ENCODE measurements around the gene TNFRSF14.
"Not testable (repeated sequence)": the region's sequence is repeated elsewhere in the genome, so short reads cannot be mapped to it uniquely, and the experiment has no call there.

TNFRSF14 gene

GRCh38 chr1:2575801-2576663 lies 19.9 kb downstream of the TNFRSF14 start:
- ChIA-PET POLR2A (interaction anchor here (1.0 kb wide), 1 partner anchor 9 kb away, joined by 3 read pairs; no protein-coding TSS in a partner anchor), CTCF (no interaction called here)

DNA sequence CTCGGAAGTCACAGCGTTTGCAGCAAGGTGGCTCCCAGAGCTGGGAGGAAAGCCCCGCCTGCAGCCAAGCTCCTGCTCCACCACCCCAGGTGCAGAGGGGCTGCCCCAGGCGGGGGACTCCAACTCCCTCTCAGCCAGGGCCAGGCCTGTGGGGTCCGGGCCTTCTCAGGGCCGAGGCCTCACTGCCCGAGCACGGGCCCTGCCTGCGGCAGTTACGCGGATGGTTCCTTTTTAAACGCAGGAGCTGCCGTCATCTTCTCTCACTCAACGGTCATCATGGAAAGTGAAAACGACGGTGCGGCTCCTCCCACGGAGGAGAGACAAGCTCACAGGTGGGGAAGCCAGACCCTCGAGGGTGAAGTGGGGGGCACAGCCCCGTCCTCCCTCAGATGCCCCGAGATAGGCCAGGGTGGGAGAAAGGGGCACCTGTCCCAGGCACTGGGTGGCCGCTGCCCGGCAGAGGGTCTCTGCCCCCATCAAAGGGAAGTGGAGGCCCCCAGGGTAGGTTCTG lies 21.4 kb downstream of the TNFRSF14 start:
- CTCF ChIA-PET; DNase-seq (ENCODE audit: extremely low spot score); POLR2A ChIA-PET: not testable (repeated sequence)

More at GRCh38 chr1:2575801-2576663, 19.9 kb downstream of the TNFRSF14 start:
- no peak for TF ChIP-seq TARDBP (IDR thresholded peaks at IDR 0.05)
- no peak for TF ChIP-seq FOXM1 (IDR thresholded peaks at IDR 0.05; ENCODE audit: borderline replicate concordance)
- no peak for TF ChIP-seq ZNF384 (IDR thresholded peaks at IDR 0.05)
- no peak for TF ChIP-seq FOXK2 (IDR thresholded peaks at IDR 0.05)
- no peak for TF ChIP-seq ELF4 (IDR thresholded peaks at IDR 0.05)
- DNase-seq (ENCODE audit: extremely low spot score) = no peak

GRCh38 chr1:2578758-2579118 lies 22.6 kb downstream of the TNFRSF14 start:
- no peak for DNase-seq (ENCODE audit: extremely low spot score)
- CTCF ChIA-PET = no interaction called here
- POLR2A ChIA-PET = no interaction called here
- TF ChIP-seq ZNF384 (IDR thresholded peaks at IDR 0.05) (no peak), LEF1 (IDR thresholded peaks at IDR 0.05; ENCODE audit: borderline replicate concordance) (no peak), SP1 (IDR thresholded peaks at IDR 0.05) (no peak), L3MBTL2 (conservative IDR thresholded peaks at IDR 0.05) (no peak), TARDBP (IDR thresholded peaks at IDR 0.05) (no peak), ARNT (IDR thresholded peaks at IDR 0.05) (no peak), HDGF (IDR thresholded peaks at IDR 0.05; ENCODE audit: borderline replicate concordance) (no peak), FOXM1 (IDR thresholded peaks at IDR 0.05; ENCODE audit: borderline replicate concordance) (no peak), CTBP1 (IDR thresholded peaks at IDR 0.05; ENCODE audit: borderline replicate concordance) (no peak), FOXK2 (IDR thresholded peaks at IDR 0.05) (no peak), FOXA1 (IDR thresholded peaks at IDR 0.05) (no peak), SUZ12 (IDR thresholded peaks at IDR 0.05) (no peak), NFRKB (IDR thresholded peaks at IDR 0.05) (no peak), BHLHE40 (IDR thresholded peaks at IDR 0.05; ENCODE audit: borderline replicate concordance) (no peak), ELF4 (IDR thresholded peaks at IDR 0.05) (no peak)
- TF ChIP-seq, protein P1, sequence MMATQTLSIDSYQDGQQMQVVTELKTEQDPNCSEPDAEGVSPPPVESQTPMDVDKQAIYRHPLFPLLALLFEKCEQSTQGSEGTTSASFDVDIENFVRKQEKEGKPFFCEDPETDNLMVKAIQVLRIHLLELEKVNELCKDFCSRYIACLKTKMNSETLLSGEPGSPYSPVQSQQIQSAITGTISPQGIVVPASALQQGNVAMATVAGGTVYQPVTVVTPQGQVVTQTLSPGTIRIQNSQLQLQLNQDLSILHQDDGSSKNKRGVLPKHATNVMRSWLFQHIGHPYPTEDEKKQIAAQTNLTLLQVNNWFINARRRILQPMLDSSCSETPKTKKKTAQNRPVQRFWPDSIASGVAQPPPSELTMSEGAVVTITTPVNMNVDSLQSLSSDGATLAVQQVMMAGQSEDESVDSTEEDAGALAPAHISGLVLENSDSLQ (IDR thresholded peaks at IDR 0.05) = no peak

DNA sequence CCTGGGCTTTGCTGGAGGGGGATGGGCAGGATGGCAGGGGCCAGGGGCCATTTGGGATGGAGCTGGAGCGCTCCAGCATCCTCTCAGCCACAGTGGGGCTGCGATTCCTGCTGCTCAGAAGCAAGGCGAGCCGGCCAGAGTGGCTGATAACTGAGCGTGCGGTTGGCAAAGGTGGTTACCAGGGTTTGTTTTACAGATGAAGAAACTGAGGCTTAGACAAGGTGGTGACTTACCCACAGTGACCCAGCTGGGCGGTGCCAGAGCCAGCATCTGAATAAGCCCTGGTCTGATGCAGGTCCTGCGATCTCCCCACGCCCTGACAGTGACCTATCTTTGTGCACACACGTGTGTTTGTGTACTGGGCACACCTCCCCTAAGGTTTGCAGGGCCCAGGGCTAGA lies 24.5 kb downstream of the TNFRSF14 start:
- ChIA-PET POLR2A (no interaction called here), CTCF (no interaction called here)
- TF ChIP-seq NFRKB (IDR thresholded peaks at IDR 0.05) (no peak), TARDBP (IDR thresholded peaks at IDR 0.05) (no peak), SP1 (IDR thresholded peaks at IDR 0.05) (no peak), BHLHE40 (IDR thresholded peaks at IDR 0.05; ENCODE audit: borderline replicate concordance) (no peak), ZNF384 (IDR thresholded peaks at IDR 0.05) (no peak), HDGF (IDR thresholded peaks at IDR 0.05; ENCODE audit: borderline replicate concordance) (no peak), LEF1 (IDR thresholded peaks at IDR 0.05; ENCODE audit: borderline replicate concordance) (no peak), CTBP1 (IDR thresholded peaks at IDR 0.05; ENCODE audit: borderline replicate concordance) (no peak), ELF4 (IDR thresholded peaks at IDR 0.05) (no peak), ARNT (IDR thresholded peaks at IDR 0.05) (no peak), FOXK2 (IDR thresholded peaks at IDR 0.05) (no peak), FOXM1 (IDR thresholded peaks at IDR 0.05; ENCODE audit: borderline replicate concordance) (no peak), L3MBTL2 (conservative IDR thresholded peaks at IDR 0.05) (no peak), FOXA1 (IDR thresholded peaks at IDR 0.05) (no peak)
- TF ChIP-seq, protein P1 (IDR thresholded peaks at IDR 0.05) = no peak
- no peak for DNase-seq (ENCODE audit: extremely low spot score)

DNA sequence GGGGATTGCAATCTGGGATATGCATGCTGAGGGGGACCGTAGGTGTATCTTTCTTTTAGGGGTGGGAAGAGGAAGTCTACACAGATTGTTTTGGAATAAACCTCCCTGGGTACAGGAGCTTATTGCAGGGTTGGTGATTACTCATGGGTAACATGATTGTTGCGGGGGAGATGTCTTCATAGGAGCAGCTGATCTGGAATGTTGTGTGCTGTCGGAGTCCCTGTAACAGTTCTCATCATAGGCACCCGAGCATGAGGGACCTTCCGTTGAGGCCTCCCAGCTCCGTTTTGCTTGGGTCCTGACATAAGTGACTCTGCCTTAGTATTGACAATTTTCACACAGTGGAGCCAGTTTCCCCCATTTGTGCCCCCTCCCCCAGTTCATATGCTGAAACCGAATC lies 26.2 kb downstream of the TNFRSF14 start:
- ChIA-PET POLR2A (no interaction called here), CTCF (interaction anchor here (0.6 kb wide), 1 partner anchor 24 kb away, joined by 3 read pairs; no protein-coding TSS in a partner anchor)
- DNase-seq (ENCODE audit: extremely low spot score) = no peak
- TF ChIP-seq TARDBP (IDR thresholded peaks at IDR 0.05) (no peak), L3MBTL2 (conservative IDR thresholded peaks at IDR 0.05) (peak; percentile 27; the same call in 1 of the 2 replicates)

GRCh38 chr1:2583331-2583791 lies 27.2 kb downstream of the TNFRSF14 start:
- CTCF ChIA-PET = no interaction called here
- POLR2A ChIA-PET = interaction anchor here (1.0 to 1.7 kb wide), 2 partner anchors 22 to 57 kb away, joined by 5 to 6 read pairs; partner anchors contain the start of gene PANK4
- TF ChIP-seq SUZ12 (IDR thresholded peaks at IDR 0.05) = no peak
- no peak for TF ChIP-seq SP1 (IDR thresholded peaks at IDR 0.05)
- TF ChIP-seq HDGF (IDR thresholded peaks at IDR 0.05; ENCODE audit: borderline replicate concordance) = no peak
- TF ChIP-seq ELF4 (IDR thresholded peaks at IDR 0.05) = no peak
- no peak for TF ChIP-seq NFRKB (IDR thresholded peaks at IDR 0.05)
- no peak for TF ChIP-seq FOXM1 (IDR thresholded peaks at IDR 0.05; ENCODE audit: borderline replicate concordance)
- no peak for TF ChIP-seq FOXK2 (IDR thresholded peaks at IDR 0.05)
- TF ChIP-seq TARDBP (IDR thresholded peaks at IDR 0.05) = no peak
- TF ChIP-seq, protein P1 (IDR thresholded peaks at IDR 0.05) = no peak
- TF ChIP-seq LEF1 (IDR thresholded peaks at IDR 0.05; ENCODE audit: borderline replicate concordance) = no peak
- no peak for TF ChIP-seq ARNT (IDR thresholded peaks at IDR 0.05)
- TF ChIP-seq ZNF384 (IDR thresholded peaks at IDR 0.05) = no peak
- no peak for TF ChIP-seq BHLHE40 (IDR thresholded peaks at IDR 0.05; ENCODE audit: borderline replicate concordance)
- TF ChIP-seq L3MBTL2 (conservative IDR thresholded peaks at IDR 0.05) = no peak
- TF ChIP-seq CTBP1 (IDR thresholded peaks at IDR 0.05; ENCODE audit: borderline replicate concordance) = no peak
- TF ChIP-seq FOXA1 (IDR thresholded peaks at IDR 0.05) = no peak
- DNase-seq (ENCODE audit: extremely low spot score) = no peak
